Omental fat pad (tissue), 4 donors: Measurements from ENCODE around the gene KCTD18. TPM values are rescaled to one million over a fixed set of nuclear protein-coding genes. Genes with fewer than 3 reads are reported as not detected.
A peak's percentile ranks its signal among the peaks of the same experiment; 100 is the strongest.

Experiments used
- ATAC-seq: fragments of 150-250 bp; one replicate; pipeline ENCODE4 v1.9.1; 2016; ENCODE audit warnings: mild to moderate bottlenecking, moderate library complexity; ENCODE audit not compliant: low FRiP score
- DNase-seq: peaks from one replicate; pipeline ENCODE4 v3.0.0-alpha.2; 2019; ENCODE audit warnings: low spot score
- CTCF ChIP-seq, 3 donors: fragments of 450-650 bp; IDR thresholded peaks; one replicate each; pipeline ENCODE4 v1.5.1; 2016 to 2017; ENCODE audit warnings: antibody characterized with exemption in 3 of 3, mild to moderate bottlenecking in 3 of 3, moderate library complexity in 2 of 3
- total RNA-seq, 4 donors: library from RNA; depleted of rRNA; stranded (reverse); fragments of >200 nt; gene quantifications; one replicate each; pipeline ENCODE4 v1.1.0, GENCODE V29; 2016

The KCTD18 gene
- 10 to 100 TPM; 10.4 to 19.9 (median 14.2) TPM for total RNA-seq

DNA sequence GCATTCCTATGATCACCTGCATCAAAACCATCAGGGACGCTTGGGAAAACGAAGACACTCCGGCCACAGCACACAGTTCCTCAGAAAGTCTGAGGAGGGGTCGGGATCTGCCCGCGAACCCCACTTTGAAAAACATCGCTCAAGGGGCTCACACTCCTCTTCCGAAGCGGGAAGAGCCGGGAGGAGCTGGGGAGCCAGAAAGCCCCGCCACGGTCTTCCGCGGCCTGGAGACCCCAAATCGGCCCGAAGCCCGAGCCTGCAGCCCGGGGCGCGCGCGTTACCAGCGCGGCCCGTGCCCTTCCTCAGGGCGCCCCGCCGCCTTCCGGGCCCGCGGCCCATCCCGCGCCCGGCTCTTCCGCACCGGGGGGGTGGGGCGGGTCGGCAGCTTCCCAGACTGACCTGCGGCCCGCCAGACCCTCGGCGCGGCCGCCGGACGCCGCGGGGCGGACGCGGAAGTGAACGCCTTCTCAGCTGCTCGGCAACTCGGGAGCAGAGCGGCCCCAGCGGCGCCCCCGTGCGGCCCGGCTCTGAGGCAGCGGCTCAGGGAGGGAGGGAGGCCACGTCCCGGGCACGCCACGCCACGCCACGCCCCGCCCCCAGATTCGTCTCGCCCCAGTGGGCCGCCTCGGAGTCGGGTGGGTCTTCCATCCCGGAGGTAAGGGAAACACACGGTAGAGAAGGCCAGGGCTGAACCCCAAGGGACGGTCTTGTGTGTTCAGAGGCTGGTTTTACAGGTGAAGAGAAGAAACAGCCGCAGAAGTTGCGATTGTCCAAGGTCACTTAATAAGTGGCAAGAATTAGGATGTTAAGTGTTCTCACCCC is at the start of gene KCTD18:
KCTD18 (minus strand) TSS at position 457 of the 822 bp plus-strand sequence. CDS start 3,052 bp downstream, outside the sequence.
- TF ChIP-seq CTCF (IDR thresholded peaks at IDR 0.05): peak in 1 of 3 donors; percentile 53
- peak; percentile 97 for ATAC-seq
- DNase-seq: peak; percentile 69

- no peak for ATAC-seq
- TF ChIP-seq CTCF (IDR thresholded peaks at IDR 0.05): no peak
- DNase-seq: no peak
These were observed 30.9 kb upstream of the KCTD18 start for GRCh38 chr2:200540793-200541192.

GRCh38 chr2:200538139-200538538 is 28.3 kb upstream of the KCTD18 start:
- no peak for TF ChIP-seq CTCF (IDR thresholded peaks at IDR 0.05)
- DNase-seq (no peak), ATAC-seq (no peak)

- ATAC-seq: no peak
- TF ChIP-seq CTCF (IDR thresholded peaks at IDR 0.05): no peak
- no peak for DNase-seq
These were observed 24.7 kb upstream of the KCTD18 start for GRCh38 chr2:200534572-200534971.

DNA sequence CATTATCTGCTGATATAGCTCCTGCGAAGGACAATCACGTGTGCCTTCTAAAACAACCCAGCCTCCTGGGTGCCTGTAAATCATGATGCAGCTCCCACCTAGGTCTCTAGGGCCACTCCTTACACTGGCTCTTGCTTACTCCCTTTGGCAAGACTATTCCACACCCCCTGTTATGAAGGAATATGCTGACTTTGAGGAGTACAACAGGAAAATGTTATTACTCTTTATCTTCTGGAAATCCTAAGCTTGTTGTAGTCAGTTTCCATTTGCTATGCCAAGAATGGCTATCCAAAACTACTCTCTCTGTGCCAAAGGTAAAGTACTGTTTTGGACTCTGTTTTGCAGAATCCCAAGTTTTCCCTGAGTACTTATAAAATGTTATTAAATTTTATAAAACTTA is 23.9 kb upstream of the KCTD18 start:
- no peak for DNase-seq
- ATAC-seq: peak; percentile 48
- no peak for TF ChIP-seq CTCF (IDR thresholded peaks at IDR 0.05)

GRCh38 chr2:200528228-200528627 is 18.4 kb upstream of the KCTD18 start:
- DNase-seq: no peak
- ATAC-seq: no peak
- TF ChIP-seq CTCF (IDR thresholded peaks at IDR 0.05): no peak
